ENCODE data around the gene ADO.

Gene ADO

GRCh38 chr10:62842983-62843382, 38.5 kb downstream of the ADO start:
- no peak overlapping the region for H3K4me3 ChIP-seq (ENCODE audit: low read depth, low read length)
- TF ChIP-seq CTCF (IDR thresholded peaks at IDR 0.05; ENCODE audit: low read depth, low read length): no peak

GRCh38 chr10:62843600-62843999, 39.1 kb downstream of the ADO start:
- TF ChIP-seq CTCF (IDR thresholded peaks at IDR 0.05; ENCODE audit: low read depth, low read length): no peak
- H3K4me3 ChIP-seq (ENCODE audit: low read depth, low read length): no peak overlapping the region

- no peak overlapping the region for H3K4me3 ChIP-seq (ENCODE audit: low read depth, low read length)
- no peak for TF ChIP-seq CTCF (IDR thresholded peaks at IDR 0.05; ENCODE audit: low read depth, low read length)
Observed at GRCh38 chr10:62844280-62845011, 39.9 kb downstream of the ADO start.

GRCh38 chr10:62847433-62847832, 42.9 kb downstream of the ADO start:
- no peak overlapping the region for H3K4me3 ChIP-seq (ENCODE audit: low read depth, low read length)
- TF ChIP-seq CTCF (IDR thresholded peaks at IDR 0.05; ENCODE audit: low read depth, low read length): no peak

- no peak for TF ChIP-seq CTCF (IDR thresholded peaks at IDR 0.05; ENCODE audit: low read depth, low read length)
- H3K4me3 ChIP-seq (ENCODE audit: low read depth, low read length): no peak overlapping the region
Observed at GRCh38 chr10:62850646-62851045, 46.1 kb downstream of the ADO start.

GRCh38 chr10:62851442-62851841, 46.9 kb downstream of the ADO start:
- no peak for TF ChIP-seq CTCF (IDR thresholded peaks at IDR 0.05; ENCODE audit: low read depth, low read length)
- H3K4me3 ChIP-seq (ENCODE audit: low read depth, low read length): no peak overlapping the region

- no peak overlapping the region for H3K4me3 ChIP-seq (ENCODE audit: low read depth, low read length)
- TF ChIP-seq CTCF (IDR thresholded peaks at IDR 0.05; ENCODE audit: low read depth, low read length): no peak
Observed at GRCh38 chr10:62852961-62853702, 48.6 kb downstream of the ADO start.

All from WI38 (cell line).